ENCODE measurements around the gene RELL2. TPM values are rescaled to one million over a fixed set of nuclear protein-coding genes. Genes with fewer than 3 reads are reported as not detected.

Gene RELL2
- total and polyA plus RNA-seq, 7 donors, result 0.11 to 1.5 (median 0.62) TPM; not detected in 1

- intact Hi-C loops (cut with DNase I), result no loop called here
- Histone ChIP-seq H3K4me3 (no peak overlapping the region), H3K4me1 (peaks cover 3% of the 10 kb centered on the region), H3K27me3 (ENCODE audit: insufficient read depth in 3 of 3, low read length in 2 of 3) (peaks cover 0 to 20% (median 1%) of the 10 kb centered on the region in 3 donors), H3K27ac (no peak overlapping the region), H3K36me3 (ENCODE audit: insufficient read depth in 1 of 2, low read depth in 1 of 2) (no peaks in the 10 kb centered on the region), H3K9me3 (no peaks in the 10 kb centered on the region)
- ATAC-seq (no peak), DNase-seq (no peak)
- no peak for TF ChIP-seq CTCF (IDR thresholded peaks at IDR 0.05)
Observed at GRCh38 chr5:141683596-141684141, 46.9 kb downstream of the RELL2 start.

- WGBS, 3 donors, result 86 to 91% (median 88%) methylated on average over 1 of the region's 1 CpG
- DNase-seq (no peak), ATAC-seq (no peak)
- no peaks in the 10 kb centered on the region for H3K9me3 ChIP-seq
- peaks cover 3% of the 10 kb centered on the region for H3K4me1 ChIP-seq
- TF ChIP-seq CTCF (IDR thresholded peaks at IDR 0.05), result no peak
- H3K27ac ChIP-seq, result no peak overlapping the region
- H3K27me3 ChIP-seq (ENCODE audit: insufficient read depth in 3 of 3, low read length in 2 of 3), result peaks cover 1 to 18% (median 2%) of the 10 kb centered on the region in 3 donors
- no peaks in the 10 kb centered on the region for H3K36me3 ChIP-seq (ENCODE audit: insufficient read depth in 1 of 2, low read depth in 1 of 2)
- intact Hi-C loops (cut with DNase I), result no loop called here
- H3K4me3 ChIP-seq, result no peak overlapping the region
Observed at GRCh38 chr5:141685591-141685990, 48.8 kb downstream of the RELL2 start.

GRCh38 chr5:141686648-141687416 lies 50.0 kb downstream of the RELL2 start:
- TF ChIP-seq CTCF (IDR thresholded peaks at IDR 0.05), result no peak
- H3K27ac ChIP-seq, result no peak overlapping the region
- WGBS, 3 donors, result 66 to 86% (median 72%) methylated on average over 3 of the region's 3 CpGs
- H3K4me1 ChIP-seq, result peaks cover 3% of the 10 kb centered on the region
- no peak for DNase-seq
- no peak for ATAC-seq
- intact Hi-C loops (cut with DNase I), result no loop called here
- no peak overlapping the region for H3K4me3 ChIP-seq
- H3K9me3 ChIP-seq, result no peaks in the 10 kb centered on the region
- peaks cover 1 to 8% (median 2%) of the 10 kb centered on the region in 3 donors for H3K27me3 ChIP-seq (ENCODE audit: insufficient read depth in 3 of 3, low read length in 2 of 3)
- H3K36me3 ChIP-seq (ENCODE audit: insufficient read depth in 1 of 2, low read depth in 1 of 2), result no peaks in the 10 kb centered on the region

Other genes starting within 250 kb of the RELL2 start
- gene PCDHGB4, start 249.3 kb upstream of the RELL2 start, total RNA-seq, result 1 to 10 TPM in 3 of 4 donors, under 1 TPM in 1; 0.99 to 3.0 (median 2.0) TPM
- under 1 TPM; 0.24 to 0.52 (median 0.49) TPM for gene PCDHGB4, start 249.3 kb upstream of the RELL2 start, polyA plus RNA-seq
- 1 to 10 TPM in 3 of 4 donors, under 1 TPM in 1; 0.82 to 1.6 (median 1.3) TPM for gene PCDHGA8, start 244.4 kb upstream of the RELL2 start, total RNA-seq
- gene PCDHGA8, start 244.4 kb upstream of the RELL2 start, polyA plus RNA-seq, result under 1 TPM; 0.04 to 0.30 (median 0.26) TPM
- gene PCDHGB5, start 239.1 kb upstream of the RELL2 start, total RNA-seq, result 1 to 10 TPM; 2.7 to 5.1 (median 4.0) TPM
- 1 to 10 TPM in 1 of 3 donors, under 1 TPM in 2; 0.61 to 1.4 (median 0.95) TPM for gene PCDHGB5, start 239.1 kb upstream of the RELL2 start, polyA plus RNA-seq
- gene PCDHGA9, start 234.2 kb upstream of the RELL2 start, total RNA-seq, result 1 to 10 TPM; 1.5 to 3.5 (median 1.9) TPM
- gene PCDHGA9, start 234.2 kb upstream of the RELL2 start, polyA plus RNA-seq, result under 1 TPM; 0.11 to 0.42 (median 0.36) TPM
- 1 to 10 TPM; 2.0 to 4.1 (median 2.9) TPM for gene PCDHGB6, start 229.0 kb upstream of the RELL2 start, total RNA-seq
- gene PCDHGB6, start 229.0 kb upstream of the RELL2 start, polyA plus RNA-seq, result under 1 TPM; 0.46 to 0.83 (median 0.82) TPM
- gene PCDHGA10, start 224.0 kb upstream of the RELL2 start, total RNA-seq, result 1 to 10 TPM in 3 of 4 donors, under 1 TPM in 1; 0.86 to 3.9 (median 2.8) TPM
- under 1 TPM; 0.27 to 0.56 (median 0.39) TPM for gene PCDHGA10, start 224.0 kb upstream of the RELL2 start, polyA plus RNA-seq
- gene PCDHGB7, start 219.3 kb upstream of the RELL2 start, total RNA-seq, result 1 to 10 TPM; 3.8 to 7.2 (median 5.7) TPM
- 1 to 10 TPM in 1 of 3 donors, under 1 TPM in 2; 0.70 to 1.1 (median 0.90) TPM for gene PCDHGB7, start 219.3 kb upstream of the RELL2 start, polyA plus RNA-seq
- 1 to 10 TPM in 3 of 4 donors, under 1 TPM in 1; 0.94 to 4.4 (median 2.9) TPM for gene PCDHGA11, start 215.9 kb upstream of the RELL2 start, total RNA-seq
- gene PCDHGA11, start 215.9 kb upstream of the RELL2 start, polyA plus RNA-seq, result under 1 TPM; 0.21 to 0.72 (median 0.45) TPM
- gene PCDHGA12, start 206.5 kb upstream of the RELL2 start, total RNA-seq, result 1 to 10 TPM; 2.6 to 6.9 (median 3.6) TPM
- under 1 TPM; 0.38 to 0.56 (median 0.39) TPM for gene PCDHGA12, start 206.5 kb upstream of the RELL2 start, polyA plus RNA-seq
- 10 to 100 TPM in 3 of 4 donors, 1 to 10 TPM in 1; 7.3 to 25.2 (median 14.2) TPM for gene PCDHGC3, start 161.0 kb upstream of the RELL2 start, total RNA-seq
- gene PCDHGC3, start 161.0 kb upstream of the RELL2 start, polyA plus RNA-seq, result 10 to 100 TPM in 1 of 3 donors, 1 to 10 TPM in 2; 8.6 to 22.3 (median 9.0) TPM
- 1 to 10 TPM in 1 of 4 donors, under 1 TPM in 3; 0.36 to 1.2 (median 0.65) TPM for gene PCDHGC4, start 152.0 kb upstream of the RELL2 start, total RNA-seq
- gene PCDHGC4, start 152.0 kb upstream of the RELL2 start, polyA plus RNA-seq, result under 1 TPM in 2 of 3 donors, not detected in 1; 0.06 to 0.18 TPM
- gene PCDHGC5, start 147.9 kb upstream of the RELL2 start, total RNA-seq, result 1 to 10 TPM in 1 of 4 donors, under 1 TPM in 3; 0.49 to 1.2 (median 0.65) TPM
- gene PCDHGC5, start 147.9 kb upstream of the RELL2 start, polyA plus RNA-seq, result under 1 TPM in 2 of 3 donors, not detected in 1; 0.08 to 0.95 TPM
- gene DIAPH1, start 18.0 kb upstream of the RELL2 start, total RNA-seq, result 100 to 1,000 TPM; 112 to 217 (median 160) TPM
- 100 to 1,000 TPM in 2 of 3 donors, 10 to 100 TPM in 1; 93.1 to 147 (median 122) TPM for gene DIAPH1, start 18.0 kb upstream of the RELL2 start, polyA plus RNA-seq
- 10 to 100 TPM; 16.9 to 34.1 (median 27.1) TPM for gene HDAC3, start 148 bp upstream of the RELL2 start, total RNA-seq
- gene HDAC3, start 148 bp upstream of the RELL2 start, polyA plus RNA-seq, result 10 to 100 TPM; 30.1 to 41.3 (median 34.7) TPM
- gene FCHSD1, start 14.4 kb downstream of the RELL2 start, total RNA-seq, result 1 to 10 TPM; 1.3 to 2.4 (median 2.1) TPM
- 1 to 10 TPM; 1.3 to 1.4 (median 1.4) TPM for gene FCHSD1, start 14.4 kb downstream of the RELL2 start, polyA plus RNA-seq
- gene ARAP3, start 45.2 kb downstream of the RELL2 start, total RNA-seq, result 1 to 10 TPM; 5.2 to 10.0 (median 5.4) TPM
- gene ARAP3, start 45.2 kb downstream of the RELL2 start, polyA plus RNA-seq, result 1 to 10 TPM; 2.4 to 4.5 (median 2.5) TPM
- 10 to 100 TPM; 10.1 to 17.4 (median 13.7) TPM for gene PCDH1, start 241.4 kb downstream of the RELL2 start, total RNA-seq
- gene PCDH1, start 241.4 kb downstream of the RELL2 start, polyA plus RNA-seq, result 1 to 10 TPM; 4.2 to 8.8 (median 5.1) TPM

Measured in psoas muscle (tissue), 8 donors.